ENCODE measurements around the gene DELE1.
A peak's percentile ranks its signal among the peaks of the same experiment; 100 is the strongest.

Gene DELE1

GRCh38 chr5:141961466-141961865, 37.8 kb downstream of the DELE1 start:
- Histone ChIP-seq H3K9me3 (ENCODE audit: control insufficient read depth, low read depth, low read length) (no peaks in the 10 kb centered on the region), H3K9ac (ENCODE audit: low read length) (no peak overlapping the region), H3K36me3 (ENCODE audit: control insufficient read depth, low read depth, low read length) (no peaks in the 10 kb centered on the region), H3K4me1 (ENCODE audit: control insufficient read depth, low read depth, low read length) (peaks cover 9% of the 10 kb centered on the region), H3K27me3 (ENCODE audit: control insufficient read depth, insufficient read depth, low read length) (no peaks in the 10 kb centered on the region), H3K27ac (ENCODE audit: low read length) (no peak overlapping the region), H3K4me3 (ENCODE audit: low read length) (no peak overlapping the region)

- Histone ChIP-seq H3K4me1 (ENCODE audit: control insufficient read depth, low read depth, low read length) (peaks cover 14% of the 10 kb centered on the region), H3K27ac (ENCODE audit: low read length) (no peak overlapping the region), H3K9ac (ENCODE audit: low read length) (no peak overlapping the region), H3K9me3 (ENCODE audit: control insufficient read depth, low read depth, low read length) (no peaks in the 10 kb centered on the region), H3K36me3 (ENCODE audit: control insufficient read depth, low read depth, low read length) (no peaks in the 10 kb centered on the region), H3K27me3 (ENCODE audit: control insufficient read depth, insufficient read depth, low read length) (no peaks in the 10 kb centered on the region), H3K4me3 (ENCODE audit: low read length) (no peak overlapping the region)
These were observed 40.0 kb downstream of the DELE1 start for GRCh38 chr5:141963701-141964100.

GRCh38 chr5:141965071-141965470, 41.4 kb downstream of the DELE1 start:
- H3K27me3 ChIP-seq (ENCODE audit: control insufficient read depth, insufficient read depth, low read length): no peaks in the 10 kb centered on the region
- no peak overlapping the region for H3K27ac ChIP-seq (ENCODE audit: low read length)
- peaks cover 20% of the 10 kb centered on the region for H3K4me1 ChIP-seq (ENCODE audit: control insufficient read depth, low read depth, low read length)
- no peak overlapping the region for H3K4me3 ChIP-seq (ENCODE audit: low read length)
- H3K9me3 ChIP-seq (ENCODE audit: control insufficient read depth, low read depth, low read length): no peaks in the 10 kb centered on the region
- no peak overlapping the region for H3K9ac ChIP-seq (ENCODE audit: low read length)
- H3K36me3 ChIP-seq (ENCODE audit: control insufficient read depth, low read depth, low read length): no peaks in the 10 kb centered on the region

GRCh38 chr5:141966275-141966962, 42.7 kb downstream of the DELE1 start:
- Histone ChIP-seq H3K27ac (ENCODE audit: low read length) (no peak overlapping the region), H3K27me3 (ENCODE audit: control insufficient read depth, insufficient read depth, low read length) (no peaks in the 10 kb centered on the region), H3K4me3 (ENCODE audit: low read length) (no peak overlapping the region), H3K36me3 (ENCODE audit: control insufficient read depth, low read depth, low read length) (no peaks in the 10 kb centered on the region), H3K4me1 (ENCODE audit: control insufficient read depth, low read depth, low read length) (peaks cover 18% of the 10 kb centered on the region), H3K9ac (ENCODE audit: low read length) (no peak overlapping the region), H3K9me3 (ENCODE audit: control insufficient read depth, low read depth, low read length) (no peaks in the 10 kb centered on the region)

GRCh38 chr5:141966963-141967333, 43.3 kb downstream of the DELE1 start:
- H3K4me1 ChIP-seq (ENCODE audit: control insufficient read depth, low read depth, low read length): peaks cover 18% of the 10 kb centered on the region
- H3K9me3 ChIP-seq (ENCODE audit: control insufficient read depth, low read depth, low read length): no peaks in the 10 kb centered on the region
- no peak overlapping the region for H3K9ac ChIP-seq (ENCODE audit: low read length)
- no peak overlapping the region for H3K27ac ChIP-seq (ENCODE audit: low read length)
- H3K36me3 ChIP-seq (ENCODE audit: control insufficient read depth, low read depth, low read length): no peaks in the 10 kb centered on the region
- no peaks in the 10 kb centered on the region for H3K27me3 ChIP-seq (ENCODE audit: control insufficient read depth, insufficient read depth, low read length)
- H3K4me3 ChIP-seq (ENCODE audit: low read length): no peak overlapping the region

GRCh38 chr5:141968914-141969608, 45.4 kb downstream of the DELE1 start, which contains the start of gene RNF14:
TSS of gene RNF14 (plus strand) at chr5:141969105. CDS start at chr5:141973589, 4,484 bp downstream.
- Histone ChIP-seq H3K36me3 (ENCODE audit: control insufficient read depth, low read depth, low read length) (peaks cover 3% of the 10 kb centered on the region), H3K9ac (ENCODE audit: low read length) (peak within 1 kb of the TSS; percentile 73), H3K4me3 (ENCODE audit: low read length) (peak within 1 kb of the TSS; percentile 70), H3K4me1 (ENCODE audit: control insufficient read depth, low read depth, low read length) (peaks cover 18% of the 10 kb centered on the region), H3K27ac (ENCODE audit: low read length) (peak within 1 kb of the TSS; percentile 50), H3K27me3 (ENCODE audit: control insufficient read depth, insufficient read depth, low read length) (no peaks in the 10 kb centered on the region), H3K9me3 (ENCODE audit: control insufficient read depth, low read depth, low read length) (no peaks in the 10 kb centered on the region)

- H3K27me3 ChIP-seq (ENCODE audit: control insufficient read depth, insufficient read depth, low read length): no peaks in the 10 kb centered on the region
- no peaks in the 10 kb centered on the region for H3K9me3 ChIP-seq (ENCODE audit: control insufficient read depth, low read depth, low read length)
- H3K27ac ChIP-seq (ENCODE audit: low read length): peak overlapping the region; percentile 50
- H3K4me3 ChIP-seq (ENCODE audit: low read length): peak overlapping the region; percentile 70
- H3K4me1 ChIP-seq (ENCODE audit: control insufficient read depth, low read depth, low read length): peaks cover 18% of the 10 kb centered on the region
- H3K36me3 ChIP-seq (ENCODE audit: control insufficient read depth, low read depth, low read length): peaks cover 9% of the 10 kb centered on the region
- peak overlapping the region; percentile 73 for H3K9ac ChIP-seq (ENCODE audit: low read length)
These were observed 46.4 kb downstream of the DELE1 start for GRCh38 chr5:141969783-141970771.

GRCh38 chr5:141973871-141974595, 50.4 kb downstream of the DELE1 start:
- Histone ChIP-seq H3K9ac (ENCODE audit: low read length) (no peak overlapping the region), H3K4me1 (ENCODE audit: control insufficient read depth, low read depth, low read length) (peaks cover 13% of the 10 kb centered on the region), H3K4me3 (ENCODE audit: low read length) (no peak overlapping the region), H3K27ac (ENCODE audit: low read length) (no peak overlapping the region), H3K9me3 (ENCODE audit: control insufficient read depth, low read depth, low read length) (no peaks in the 10 kb centered on the region), H3K27me3 (ENCODE audit: control insufficient read depth, insufficient read depth, low read length) (no peaks in the 10 kb centered on the region), H3K36me3 (ENCODE audit: control insufficient read depth, low read depth, low read length) (peaks cover 17% of the 10 kb centered on the region)

GRCh38 chr5:141976176-141976575, 52.5 kb downstream of the DELE1 start:
- no peak overlapping the region for H3K4me3 ChIP-seq (ENCODE audit: low read length)
- no peak overlapping the region for H3K9ac ChIP-seq (ENCODE audit: low read length)
- H3K4me1 ChIP-seq (ENCODE audit: control insufficient read depth, low read depth, low read length): no peaks in the 10 kb centered on the region
- no peak overlapping the region for H3K27ac ChIP-seq (ENCODE audit: low read length)
- H3K27me3 ChIP-seq (ENCODE audit: control insufficient read depth, insufficient read depth, low read length): no peaks in the 10 kb centered on the region
- no peaks in the 10 kb centered on the region for H3K9me3 ChIP-seq (ENCODE audit: control insufficient read depth, low read depth, low read length)
- peaks cover 32% of the 10 kb centered on the region for H3K36me3 ChIP-seq (ENCODE audit: control insufficient read depth, low read depth, low read length)

- H3K9ac ChIP-seq (ENCODE audit: low read length): no peak overlapping the region
- no peaks in the 10 kb centered on the region for H3K9me3 ChIP-seq (ENCODE audit: control insufficient read depth, low read depth, low read length)
- H3K4me3 ChIP-seq (ENCODE audit: low read length): no peak overlapping the region
- no peaks in the 10 kb centered on the region for H3K4me1 ChIP-seq (ENCODE audit: control insufficient read depth, low read depth, low read length)
- no peak overlapping the region for H3K27ac ChIP-seq (ENCODE audit: low read length)
- peaks cover 43% of the 10 kb centered on the region for H3K36me3 ChIP-seq (ENCODE audit: control insufficient read depth, low read depth, low read length)
- no peaks in the 10 kb centered on the region for H3K27me3 ChIP-seq (ENCODE audit: control insufficient read depth, insufficient read depth, low read length)
These were observed 54.7 kb downstream of the DELE1 start for GRCh38 chr5:141978389-141978788.

- Histone ChIP-seq H3K27me3 (ENCODE audit: control insufficient read depth, insufficient read depth, low read length) (no peaks in the 10 kb centered on the region), H3K4me1 (ENCODE audit: control insufficient read depth, low read depth, low read length) (no peaks in the 10 kb centered on the region), H3K9me3 (ENCODE audit: control insufficient read depth, low read depth, low read length) (no peaks in the 10 kb centered on the region), H3K9ac (ENCODE audit: low read length) (no peak overlapping the region), H3K27ac (ENCODE audit: low read length) (no peak overlapping the region), H3K4me3 (ENCODE audit: low read length) (no peak overlapping the region), H3K36me3 (ENCODE audit: control insufficient read depth, low read depth, low read length) (peaks cover 57% of the 10 kb centered on the region)
These were observed 59.0 kb downstream of the DELE1 start for GRCh38 chr5:141982626-141983025.
